Hematopoietic multipotent progenitor cell treated with erythropoietin and hydrocortisone succinate and interleukin-3 and kit ligand, for 4 days (in vitro differentiated cells): ENCODE results near the gene IGFN1.

Experiments used
- DNase-seq: peaks from one replicate; pipeline ENCODE4 v3.0.0-alpha.2; 2015

The IGFN1 gene

GRCh38 chr1:201267481-201268229 is 77.0 kb downstream of the IGFN1 start:
- no peak for DNase-seq

GRCh38 chr1:201268604-201269151 is 78.1 kb downstream of the IGFN1 start:
- no peak for DNase-seq

DNA sequence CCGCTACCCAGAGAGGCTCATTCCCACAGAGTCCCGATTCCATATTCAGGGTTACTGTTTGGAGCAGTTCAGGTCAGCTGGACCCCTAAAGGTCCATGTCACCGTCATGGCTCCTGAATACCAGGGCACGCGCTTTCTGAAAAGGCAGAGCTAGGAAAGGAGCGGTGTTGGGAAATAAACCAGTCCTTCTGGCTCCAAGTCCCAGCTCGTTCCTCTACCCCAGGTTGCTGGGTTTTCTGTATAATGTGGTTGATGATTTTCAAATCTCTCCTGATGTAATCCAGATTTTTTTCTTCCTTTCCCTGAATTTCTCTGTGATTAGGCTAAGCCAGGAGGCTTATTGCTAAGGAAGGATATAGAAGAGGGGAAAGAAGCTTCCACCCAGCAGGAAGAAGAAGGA is 78.7 kb downstream of the IGFN1 start:
- no peak for DNase-seq

- DNase-seq: no peak
These were observed 79.3 kb downstream of the IGFN1 start for GRCh38 chr1:201269900-201270410.

DNA sequence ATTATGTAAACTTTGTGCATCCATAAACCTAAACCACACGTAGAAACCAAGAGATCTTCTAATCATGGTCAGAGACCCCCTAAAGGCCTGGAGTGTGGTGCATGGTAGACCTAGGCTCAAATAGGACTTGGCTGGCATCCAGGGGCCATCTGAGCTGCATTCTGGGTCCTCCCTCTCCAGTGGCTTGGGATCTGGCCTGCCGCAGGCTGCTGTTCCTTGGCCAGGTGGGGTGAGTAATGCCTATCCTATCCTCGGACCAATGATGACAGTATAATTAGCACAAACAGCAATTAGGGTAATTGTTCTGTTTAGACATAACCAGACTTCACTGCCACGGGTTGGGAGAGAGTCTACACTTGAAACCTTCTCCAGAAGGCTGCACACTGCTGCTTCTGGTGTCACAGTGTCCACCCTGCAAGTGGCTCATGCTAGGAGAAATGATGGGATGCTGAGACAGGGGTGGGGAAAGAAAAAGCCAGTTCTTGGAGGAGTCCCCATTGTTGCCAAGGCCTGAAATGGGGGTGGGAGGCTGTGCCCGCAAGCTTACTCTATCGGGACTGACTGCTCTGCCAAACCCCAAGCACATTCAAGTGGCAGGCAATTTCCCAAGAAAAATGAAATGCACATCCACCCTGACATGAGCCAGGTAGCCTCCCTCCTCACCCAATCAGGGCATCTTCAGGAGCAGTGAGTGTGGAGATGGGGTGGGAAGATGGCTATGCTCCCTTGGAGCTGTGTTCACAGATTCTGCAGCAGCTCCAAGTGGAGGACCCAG is 80.2 kb downstream of the IGFN1 start:
- DNase-seq: no peak

DNA sequence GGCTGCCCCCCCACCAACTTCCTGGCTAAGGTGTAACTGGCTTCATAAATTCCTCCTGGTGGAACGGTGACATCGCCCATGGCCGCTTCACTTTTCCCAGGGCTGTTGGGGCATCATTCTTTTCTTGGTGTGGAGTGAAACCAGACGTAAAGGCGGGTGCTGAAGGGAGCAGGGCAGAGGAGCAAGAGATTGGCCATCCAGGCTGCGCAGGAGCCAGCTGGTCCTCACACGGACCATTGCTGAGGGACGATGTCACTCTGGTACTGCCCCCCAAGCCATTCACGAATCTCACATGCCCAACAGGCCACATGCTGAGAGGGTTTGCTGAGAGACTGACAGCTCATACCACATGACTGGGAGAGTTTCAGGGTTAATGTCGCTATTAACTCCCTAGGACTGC is 82.2 kb downstream of the IGFN1 start:
- no peak for DNase-seq

DNA sequence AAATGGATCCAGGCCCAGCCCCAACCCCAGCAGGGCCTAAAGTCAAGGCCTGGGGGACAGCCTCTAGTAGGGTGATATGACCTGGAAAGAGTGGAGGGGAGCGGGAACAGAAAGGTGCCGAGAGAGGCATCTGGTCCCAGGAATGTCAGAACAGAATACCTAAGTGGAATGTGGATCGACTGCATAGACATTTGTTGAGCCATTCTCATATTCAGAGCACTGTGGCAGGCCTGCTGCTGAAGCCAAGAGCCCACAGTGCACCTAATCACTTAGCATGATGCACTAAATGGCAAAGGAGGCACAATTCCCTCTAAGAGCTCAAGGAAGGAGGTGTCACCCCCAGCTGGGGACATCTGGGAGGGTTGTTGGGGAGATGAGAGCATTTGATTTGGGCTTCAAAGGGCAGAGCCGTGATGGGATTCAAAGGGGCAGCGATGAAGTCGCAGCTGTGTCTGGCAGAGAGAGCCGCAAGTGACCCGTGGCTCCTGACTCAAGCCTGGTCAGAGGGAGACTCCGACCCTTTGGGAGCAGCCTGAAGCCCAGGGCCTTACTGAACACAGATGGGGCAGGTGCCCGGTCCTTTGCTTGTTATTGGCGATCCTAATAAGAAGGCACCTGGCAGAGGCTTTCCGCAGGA is 84.1 kb downstream of the IGFN1 start:
- DNase-seq: no peak

DNA sequence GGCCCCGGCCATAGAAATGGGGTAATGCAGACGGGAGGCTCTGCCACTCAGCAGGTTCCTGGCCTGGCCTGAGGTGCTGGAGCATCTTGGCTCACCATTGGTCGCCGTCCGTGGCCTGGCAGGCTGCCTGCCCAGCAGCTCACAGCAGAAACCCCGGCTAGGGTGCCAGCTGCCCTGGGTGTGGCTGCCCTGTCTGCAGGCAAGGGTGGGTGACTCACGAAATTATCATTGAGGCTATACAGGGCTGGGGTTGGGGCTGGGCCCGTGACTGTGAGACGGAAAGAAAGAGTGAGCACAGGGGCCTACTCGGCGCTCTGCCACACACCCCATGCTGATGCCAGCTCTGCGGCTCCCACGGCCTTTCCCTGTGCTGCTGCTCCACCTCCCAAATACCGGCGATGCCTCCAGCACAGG is 84.6 kb downstream of the IGFN1 start:
- DNase-seq: peak; percentile 70

GRCh38 chr1:201276891-201277290 is 86.3 kb downstream of the IGFN1 start:
- DNase-seq: no peak

DNA sequence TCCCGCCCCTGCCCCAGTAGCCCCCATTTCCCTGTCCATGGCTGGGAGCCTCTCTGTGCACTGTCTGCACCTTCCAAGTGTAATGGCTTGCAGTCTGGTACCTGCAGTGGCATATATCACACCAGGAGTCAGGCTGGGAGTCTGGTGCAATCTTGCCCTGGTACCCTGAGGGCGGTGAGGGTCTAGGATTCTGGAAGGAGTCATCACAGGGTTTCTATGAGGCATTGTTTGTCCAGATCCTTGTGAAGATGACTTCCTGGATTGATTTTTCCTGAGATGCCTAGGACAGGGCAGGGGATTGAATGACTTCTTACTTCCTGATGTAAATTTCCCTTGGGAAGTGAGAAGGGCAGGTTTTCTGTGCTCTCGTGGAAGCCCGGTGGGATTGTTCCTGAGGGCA is 86.8 kb downstream of the IGFN1 start:
- DNase-seq: no peak
